SKM-1 treated with dmso at 0.1 percent for 144 hours (cell line): ENCODE data around the gene FSTL4.

Experiments
- DNase-seq: peaks from one replicate; lab custom pipeline; 2025; ENCODE audit not compliant: unreplicated experiment; lab: John Stamatoyannopoulos, UW

FSTL4 gene

DNA sequence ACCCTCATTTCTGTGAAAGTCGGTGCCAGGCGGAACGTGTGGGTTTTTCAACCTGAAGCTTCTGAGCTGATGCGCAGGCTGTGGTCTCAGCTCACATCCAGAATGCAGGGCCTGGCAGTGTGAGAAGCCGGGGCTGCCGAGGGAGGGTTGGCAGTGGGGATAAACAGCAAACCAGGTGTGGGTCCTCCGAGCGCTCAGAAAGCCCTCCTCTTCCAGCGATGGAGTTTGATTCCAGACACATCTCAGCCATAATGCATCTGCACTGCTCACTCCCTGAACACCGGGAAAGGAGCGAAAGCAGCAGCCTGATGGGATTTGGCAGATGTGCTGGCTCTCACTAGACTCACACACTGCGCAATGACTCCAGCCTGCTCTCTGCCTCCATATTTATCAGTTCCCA, 280.4 kb downstream of the FSTL4 start:
- DNase-seq = no peak

DNA sequence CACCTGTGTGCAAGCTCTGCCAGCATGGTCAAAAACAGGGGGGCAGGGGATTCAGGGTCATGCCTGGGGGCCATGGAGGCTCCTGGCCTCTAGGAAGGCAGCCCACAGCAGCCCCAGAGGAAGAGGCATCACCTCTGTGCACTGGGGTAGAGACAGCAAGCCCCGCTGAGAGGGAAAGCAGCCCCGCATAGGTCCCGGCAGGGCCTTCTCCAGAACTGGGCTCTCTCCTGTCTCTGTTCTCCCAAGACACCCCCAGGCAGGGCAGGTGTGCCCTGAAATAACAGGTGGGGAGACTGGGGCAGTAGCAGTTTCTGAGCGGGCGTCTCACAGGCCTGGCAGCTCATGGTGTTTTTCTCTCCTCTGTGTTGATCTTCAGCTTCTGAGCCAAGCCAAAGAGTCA, 281.4 kb downstream of the FSTL4 start:
- no peak for DNase-seq

DNA sequence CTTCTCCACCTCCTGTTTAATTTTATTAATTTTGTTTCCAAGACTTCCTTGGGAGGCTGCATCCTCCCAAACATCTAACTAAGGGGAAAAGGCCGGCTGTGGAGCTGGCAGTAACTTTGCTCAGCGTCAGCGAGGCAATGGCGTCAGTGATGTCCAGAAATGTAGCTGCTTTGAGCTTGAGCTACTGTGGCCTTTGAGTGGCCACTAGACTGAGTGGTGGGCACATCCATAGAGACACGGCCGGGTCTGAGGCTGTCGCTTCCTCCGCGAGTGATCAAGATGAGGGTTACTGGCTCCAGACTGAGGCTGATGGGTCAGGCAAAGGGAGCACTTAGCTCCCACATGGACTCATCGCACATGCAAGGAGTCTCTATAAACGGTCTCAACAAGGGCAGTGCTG, 283.5 kb downstream of the FSTL4 start:
- DNase-seq = no peak

DNA sequence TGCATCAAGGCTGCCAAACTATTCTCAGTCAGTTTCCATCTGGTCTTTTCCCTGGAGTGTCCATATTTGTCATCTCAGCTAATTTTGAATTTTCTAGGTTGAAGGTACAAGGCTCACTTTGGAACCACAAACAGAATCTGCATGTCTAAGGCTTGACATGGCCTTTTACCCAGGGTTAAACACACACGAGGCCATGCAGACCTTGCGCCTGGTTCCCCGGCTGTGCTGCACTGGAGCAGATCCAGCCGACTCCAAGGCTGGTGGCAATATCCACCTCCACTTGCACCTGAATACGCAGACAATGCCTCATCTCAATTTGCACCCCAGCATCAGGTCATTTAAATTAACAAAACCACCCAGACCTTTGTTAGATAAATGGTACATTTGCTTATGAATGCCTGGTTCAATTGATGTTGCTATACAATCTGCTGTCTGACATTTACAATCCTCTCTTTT, 284.4 kb downstream of the FSTL4 start:
- no peak for DNase-seq

DNA sequence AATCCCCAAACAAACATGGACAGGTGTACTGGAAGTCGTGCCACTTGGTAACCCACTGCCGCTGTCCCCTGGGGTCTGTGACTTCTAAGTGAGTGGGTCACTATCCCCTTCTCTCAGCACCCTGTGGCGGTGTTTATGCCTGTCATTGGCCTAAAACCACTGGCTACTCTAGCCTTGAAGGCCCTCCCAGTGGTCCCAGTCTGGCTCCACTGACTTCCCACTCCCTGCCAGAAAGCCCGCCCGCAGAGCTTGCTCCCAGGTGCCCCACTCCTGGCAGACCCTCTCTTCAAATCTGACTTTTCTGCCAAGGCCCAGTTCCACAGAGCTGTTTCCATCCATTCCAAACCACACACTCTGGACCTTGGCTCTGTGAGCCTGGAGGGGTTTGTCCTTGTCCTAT, 286.0 kb downstream of the FSTL4 start:
- DNase-seq = no peak

DNA sequence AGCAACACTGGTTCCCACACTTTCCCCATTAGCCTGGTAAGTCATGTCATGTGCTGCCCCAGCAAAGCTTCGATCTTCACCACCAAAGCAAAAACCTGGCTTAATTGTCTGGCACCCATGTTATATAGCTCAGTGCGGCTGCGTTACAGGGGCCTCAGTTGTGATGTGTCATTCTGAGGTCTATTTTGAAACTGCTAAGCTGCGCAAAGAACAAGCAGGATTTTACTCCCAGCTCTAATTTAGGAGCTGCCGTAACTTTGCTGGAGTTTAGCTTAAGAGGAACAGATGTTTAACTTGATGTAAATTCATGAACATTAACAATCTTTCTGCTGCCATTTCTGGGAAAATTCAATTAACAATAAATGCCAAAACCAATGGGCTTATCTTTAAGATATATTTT, 286.5 kb downstream of the FSTL4 start:
- DNase-seq = no peak

DNA sequence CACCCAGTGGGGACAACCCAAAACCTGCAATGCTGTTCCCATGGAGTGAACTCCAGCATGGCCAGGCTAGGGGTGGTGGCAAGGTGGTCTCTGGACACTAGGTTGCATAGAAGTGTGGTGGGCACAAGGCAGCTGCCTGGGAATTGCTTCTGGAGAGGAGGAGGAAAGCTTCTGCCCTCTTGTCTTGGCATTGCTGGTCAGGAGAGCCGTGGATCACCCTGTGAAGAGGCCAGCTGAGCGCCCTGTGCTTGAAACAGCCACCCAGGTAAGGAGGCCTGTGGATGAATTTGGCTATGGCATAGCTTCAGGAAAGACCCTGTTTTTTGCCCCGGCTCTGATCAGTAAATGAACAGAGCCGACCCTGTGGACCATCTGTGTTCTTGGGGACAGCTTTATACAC, 287.4 kb downstream of the FSTL4 start:
- no peak for DNase-seq

DNA sequence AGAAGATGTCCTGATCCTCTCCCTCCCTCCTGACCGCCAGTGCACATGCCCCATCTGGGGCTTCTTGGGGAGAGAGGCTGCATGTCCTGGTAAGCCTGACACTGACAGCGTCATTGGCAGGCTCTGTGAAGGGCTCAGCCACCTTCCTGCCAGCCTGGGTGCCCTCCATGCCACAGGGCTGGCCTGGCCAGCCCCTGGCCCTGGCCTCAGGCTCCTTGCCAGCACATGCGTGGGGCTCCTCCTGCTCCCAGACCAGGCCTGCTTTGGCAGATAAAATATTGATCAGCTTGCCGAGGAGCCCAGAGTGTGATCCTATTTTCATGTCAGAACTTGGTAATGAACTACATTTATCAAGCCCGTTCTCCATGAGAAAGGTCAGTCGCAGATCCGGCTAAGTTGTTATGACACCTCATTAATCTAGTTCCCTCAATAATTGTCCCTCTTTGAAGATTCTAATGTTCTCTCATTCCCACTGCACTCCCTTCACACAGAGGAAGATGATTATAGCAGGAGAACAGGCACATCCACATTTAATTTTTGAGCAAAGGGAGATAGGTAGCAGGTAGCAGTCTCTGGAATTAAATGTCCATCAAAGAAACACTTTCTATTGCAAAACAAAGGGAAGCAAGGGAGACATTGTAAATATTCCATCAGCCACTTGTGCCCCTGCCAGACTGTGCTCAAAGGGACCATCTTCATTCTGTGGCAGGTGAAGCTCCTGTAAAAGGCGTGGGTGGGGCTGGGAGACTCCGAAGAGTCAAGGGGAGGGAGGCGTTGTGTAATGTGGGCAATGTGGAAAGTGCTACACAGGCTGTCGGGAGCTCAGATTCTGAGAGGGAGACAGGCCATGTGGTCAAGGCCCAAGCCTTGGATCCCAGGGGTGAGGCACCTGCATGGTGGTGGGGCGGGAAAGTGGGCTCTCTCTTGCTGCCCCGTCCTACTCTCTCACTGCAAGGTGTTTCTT, 288.6 kb downstream of the FSTL4 start:
- DNase-seq = no peak

DNA sequence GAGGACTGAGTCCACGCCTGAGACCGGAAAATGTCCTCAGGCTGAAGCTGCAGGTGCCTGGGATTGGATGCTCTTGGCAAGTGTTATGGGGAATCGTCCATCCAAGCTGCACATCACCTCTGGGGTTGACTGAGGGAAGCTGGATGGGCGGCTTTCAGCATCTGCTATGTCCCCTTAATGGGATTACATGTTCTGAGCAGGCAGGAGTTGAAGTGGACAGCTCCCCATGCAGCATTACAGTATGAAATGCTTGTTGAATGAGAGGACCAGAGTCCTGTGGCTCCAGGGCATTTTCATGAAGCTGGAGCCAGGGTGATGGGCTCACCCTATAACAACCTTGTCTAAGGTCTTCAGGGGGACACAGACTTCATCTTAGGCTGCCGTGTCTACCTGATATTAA, 289.6 kb downstream of the FSTL4 start:
- no peak for DNase-seq

DNA sequence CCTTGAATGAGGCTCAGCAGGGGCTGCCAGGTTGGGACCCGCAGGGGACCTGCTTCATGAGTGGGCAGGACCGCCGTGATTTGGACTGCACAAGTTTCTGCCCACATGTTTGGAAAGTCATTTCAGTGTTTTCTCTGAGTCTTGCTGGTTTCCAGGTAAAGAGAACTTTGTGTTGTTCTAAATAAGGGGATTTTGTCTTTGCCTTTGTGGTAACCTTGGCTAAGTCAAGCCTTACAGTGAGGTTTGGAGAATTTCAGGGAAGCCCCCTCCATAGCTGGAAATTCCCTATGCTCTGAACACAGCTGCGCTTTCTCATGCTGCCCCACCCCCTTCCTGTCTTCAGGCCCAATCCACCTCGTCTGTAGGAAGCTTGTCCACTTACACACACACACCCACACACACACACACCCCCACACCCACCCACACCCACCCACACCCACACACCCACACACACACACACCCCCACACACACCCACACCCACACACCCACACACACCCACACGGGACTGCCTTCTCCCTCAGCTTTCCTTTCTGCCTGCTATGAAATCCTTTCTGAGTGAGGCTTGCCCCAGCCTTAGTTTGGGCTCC, 290.4 kb downstream of the FSTL4 start:
- no peak for DNase-seq

DNA sequence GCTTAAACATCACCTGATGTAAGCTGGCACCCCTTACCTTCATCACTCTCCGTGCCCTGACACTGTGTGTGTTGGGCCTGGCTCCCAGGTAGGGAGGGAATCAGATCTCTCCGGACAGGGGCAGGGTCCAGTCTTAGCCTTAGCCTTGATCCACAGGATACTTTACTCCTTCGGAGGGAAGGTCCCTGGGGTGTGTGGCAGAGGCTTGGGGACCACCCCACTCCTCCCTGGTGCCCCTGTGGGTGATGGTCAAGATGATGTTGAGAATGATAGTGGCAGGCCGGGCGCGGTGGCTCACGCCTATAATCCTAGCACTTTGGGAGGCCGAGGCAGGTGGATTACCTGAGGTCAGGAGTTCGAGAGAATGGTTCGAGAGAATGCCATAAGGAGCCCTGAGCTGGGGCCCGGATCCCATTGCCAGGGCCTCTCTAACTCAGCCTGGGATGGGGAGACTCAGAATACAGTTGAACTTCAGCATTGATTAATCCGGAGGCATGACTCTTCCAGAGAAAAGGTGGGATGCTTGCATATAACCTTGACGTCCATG, 291.0 kb downstream of the FSTL4 start:
- no peak for DNase-seq

DNA sequence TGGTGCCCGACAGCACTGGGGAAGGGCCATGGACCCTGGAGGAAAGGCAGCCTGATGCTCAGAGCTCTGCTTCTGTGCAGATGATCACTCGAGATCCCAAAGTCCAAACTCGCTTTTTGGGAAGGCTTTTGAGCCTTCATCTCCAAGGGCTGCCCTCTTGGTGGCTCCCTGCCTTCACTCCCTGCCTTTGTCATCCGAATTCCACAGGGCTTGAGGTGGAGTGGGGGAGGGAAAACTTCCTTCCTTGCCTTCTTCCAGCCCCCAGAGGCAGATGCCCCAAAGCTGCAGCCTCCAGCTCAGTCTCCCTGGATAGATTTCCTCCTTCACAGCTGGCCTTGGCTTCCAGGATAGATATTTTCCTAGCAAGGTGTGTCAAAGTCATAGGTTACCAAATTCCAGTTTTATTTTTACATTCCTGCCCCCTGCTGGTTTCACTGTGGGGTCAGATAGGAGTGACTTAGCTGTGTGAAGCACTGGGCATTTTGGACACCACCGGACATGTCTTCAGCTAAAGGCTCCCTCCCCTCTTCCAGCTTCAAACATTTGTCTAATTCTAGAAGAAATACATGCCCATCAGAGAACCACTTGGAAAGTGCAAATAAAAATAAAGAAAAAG, 292.3 kb downstream of the FSTL4 start:
- no peak for DNase-seq

DNA sequence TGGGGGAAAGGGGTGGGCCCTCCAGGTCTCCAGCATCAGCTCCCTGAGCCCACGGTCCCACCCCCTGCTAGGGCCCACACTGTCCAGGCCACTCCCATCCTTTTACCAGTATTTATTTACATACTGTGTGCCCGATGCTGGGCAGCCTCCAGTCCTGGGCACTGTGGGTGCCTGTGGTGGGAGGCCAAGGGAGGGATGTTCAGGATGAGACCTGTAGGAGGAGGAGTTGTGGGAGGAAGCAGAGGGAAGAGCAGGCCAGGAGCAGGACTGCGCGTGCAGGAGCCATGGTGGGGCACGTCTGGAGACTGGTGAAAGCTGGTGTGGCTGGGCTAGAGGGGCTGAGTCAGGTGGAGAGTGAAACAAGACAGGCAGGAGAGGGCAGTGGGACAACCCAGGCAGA, 293.1 kb downstream of the FSTL4 start:
- no peak for DNase-seq

DNA sequence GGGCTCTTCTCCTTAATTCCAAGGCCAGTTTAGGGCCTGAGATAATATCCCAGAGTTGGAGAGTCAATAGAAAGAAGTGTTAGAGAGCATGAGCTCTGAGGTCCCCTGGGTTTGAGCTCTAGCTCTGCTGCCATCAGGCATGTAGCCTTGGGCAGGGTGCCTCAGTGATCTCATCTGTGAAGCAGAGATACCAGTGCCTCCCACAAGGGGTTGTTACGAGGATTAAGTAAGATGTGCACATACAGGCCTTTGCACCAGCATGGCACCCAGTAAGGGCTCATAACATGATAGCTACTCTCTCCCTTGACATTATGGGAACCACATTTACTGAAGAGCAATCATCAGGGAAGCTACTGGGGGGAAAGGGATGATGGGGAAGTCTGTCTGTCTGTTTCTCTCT, 294.8 kb downstream of the FSTL4 start:
- no peak for DNase-seq

DNA sequence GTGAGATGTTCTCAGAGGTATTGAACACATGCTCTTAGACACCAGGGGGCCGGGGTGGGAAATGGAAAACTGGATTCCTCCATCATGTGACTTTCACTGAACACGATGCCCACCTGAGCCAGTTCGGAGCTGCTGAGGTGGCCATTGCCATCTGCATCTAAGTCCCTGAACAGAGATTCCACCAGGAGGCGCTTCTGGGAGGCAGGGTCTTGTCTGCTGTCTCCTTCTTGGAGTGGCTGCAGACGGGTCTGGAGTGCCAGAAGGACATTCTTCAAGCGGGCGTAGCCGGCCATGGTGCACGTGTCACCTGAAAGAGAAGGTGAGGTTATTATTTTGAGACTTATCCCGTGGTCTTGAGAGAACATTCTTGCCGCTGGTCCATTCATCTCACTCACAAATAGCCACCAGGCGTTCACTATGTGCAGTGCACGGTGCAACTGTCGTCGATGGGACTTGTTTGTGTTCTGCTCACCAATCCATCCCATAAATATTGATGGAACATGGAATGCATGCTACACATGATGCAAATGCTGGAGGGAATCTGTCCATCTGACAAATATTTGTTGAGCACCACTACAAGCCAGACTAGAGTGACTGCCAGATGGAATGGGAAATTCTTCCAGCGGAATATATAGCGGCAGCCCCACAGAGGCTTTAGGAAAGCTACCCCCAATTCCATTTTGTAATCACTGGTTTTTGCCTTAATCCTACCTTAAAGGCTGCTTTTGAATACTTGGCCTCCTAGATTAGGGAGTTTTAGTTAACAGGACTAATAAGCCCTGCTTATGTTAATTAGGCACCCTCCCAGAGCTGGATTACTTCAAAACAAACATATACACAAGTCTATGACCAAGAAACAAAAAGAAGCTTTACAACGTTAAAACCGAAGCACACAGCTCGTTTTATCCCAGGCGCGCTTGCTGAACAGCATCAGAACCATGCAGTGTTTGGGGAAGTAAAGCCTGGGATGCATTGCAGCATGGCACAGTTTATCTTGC, 295.7 kb downstream of the FSTL4 start:
- DNase-seq = no peak

DNA sequence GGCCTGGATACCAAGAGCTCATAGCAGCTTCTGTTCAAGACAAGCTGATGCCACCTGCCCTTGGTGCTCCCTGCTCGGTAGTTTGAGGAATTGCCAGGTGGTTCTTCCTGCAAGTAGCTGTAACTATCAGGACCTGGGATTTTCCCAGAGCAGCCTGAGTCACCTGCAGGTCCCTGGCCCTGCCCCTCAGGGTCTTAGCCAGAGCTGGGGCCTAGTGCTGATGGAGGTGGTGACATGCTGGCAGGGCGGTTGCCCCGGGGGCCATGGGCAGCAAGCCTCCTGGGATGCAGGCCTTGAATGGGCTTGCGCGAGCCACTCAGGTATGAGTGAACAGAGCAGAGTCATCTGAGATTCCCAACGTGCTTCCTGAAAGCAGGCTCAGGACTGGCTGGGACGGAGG, 298.3 kb downstream of the FSTL4 start:
- no peak for DNase-seq

DNA sequence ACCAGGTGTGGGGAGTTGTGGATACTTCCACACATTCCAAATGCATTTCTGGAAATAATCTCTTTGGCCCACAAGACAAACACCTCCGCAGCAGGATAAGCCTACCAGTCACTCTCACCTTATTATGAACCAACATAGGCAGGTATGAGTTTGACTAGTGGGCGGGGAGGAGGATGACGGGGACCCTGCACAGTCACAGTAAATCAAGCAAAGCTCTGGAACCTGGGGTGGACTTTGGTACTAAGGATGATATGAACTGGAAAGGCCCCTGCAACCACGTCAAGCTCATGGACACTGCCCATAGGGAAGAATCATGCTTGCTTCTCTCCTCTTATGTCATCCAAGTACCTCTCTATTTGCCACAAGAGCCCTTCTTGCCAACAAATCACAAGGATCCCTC, 301.2 kb downstream of the FSTL4 start:
- DNase-seq = no peak

DNA sequence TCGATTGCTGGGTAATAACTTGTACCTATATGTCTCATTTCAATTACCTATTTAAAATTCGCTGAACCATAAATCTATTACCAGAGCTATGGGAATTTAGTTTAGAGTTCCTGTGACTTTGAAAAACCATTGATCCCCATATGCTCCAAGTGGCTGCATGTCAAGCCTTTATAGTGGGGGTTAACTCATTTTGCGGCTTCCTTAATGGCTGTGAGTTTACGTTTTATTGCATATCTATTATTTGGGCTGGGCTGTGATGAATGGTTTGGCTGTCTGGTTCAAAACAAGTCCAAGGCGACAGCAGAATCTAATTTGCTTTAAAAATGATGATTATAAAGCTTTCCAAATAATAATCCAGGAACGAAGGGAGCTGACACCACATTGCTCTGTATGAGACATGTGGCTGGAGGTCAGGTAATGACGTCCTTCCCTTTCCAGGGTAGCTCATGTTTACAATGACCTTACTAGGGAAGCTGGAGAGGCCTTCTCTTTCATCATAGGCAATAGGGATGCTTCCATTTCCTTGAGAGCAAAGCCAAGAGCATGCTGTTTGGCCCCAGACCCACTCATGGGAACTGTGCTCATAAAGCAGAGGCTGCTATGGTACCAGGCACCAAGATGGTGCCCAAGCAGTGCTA, 302.2 kb downstream of the FSTL4 start:
- no peak for DNase-seq

DNA sequence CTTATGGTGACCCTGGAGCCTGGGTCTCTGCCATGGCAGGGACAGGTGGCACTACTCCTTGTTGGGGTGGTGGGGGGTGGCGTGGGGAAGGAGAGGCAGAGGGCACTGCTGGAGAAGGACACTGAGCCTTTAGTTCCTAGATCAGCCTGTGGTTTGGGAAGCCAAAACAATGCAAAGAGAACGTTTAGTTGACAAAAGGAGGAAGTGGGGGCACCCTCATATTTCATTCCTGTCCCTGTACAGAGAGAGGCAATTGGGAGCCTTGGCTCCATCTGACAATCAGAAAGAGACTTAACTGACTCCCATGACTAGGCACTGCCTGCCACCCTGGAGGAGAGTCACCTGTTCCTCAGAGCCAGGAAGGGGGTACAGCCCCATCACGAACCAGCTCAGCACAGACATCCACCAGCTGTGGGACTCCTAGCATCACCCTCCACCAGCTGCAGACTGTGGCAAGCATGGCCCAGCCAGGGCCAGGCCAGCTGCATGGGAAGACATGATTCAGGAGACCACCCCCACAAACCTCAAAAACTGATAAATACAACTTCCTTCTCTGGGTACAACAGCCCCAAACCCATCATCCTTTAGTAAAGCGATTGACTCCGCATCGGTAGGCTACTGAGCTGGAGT, 303.1 kb downstream of the FSTL4 start:
- peak; percentile 3 for DNase-seq

DNA sequence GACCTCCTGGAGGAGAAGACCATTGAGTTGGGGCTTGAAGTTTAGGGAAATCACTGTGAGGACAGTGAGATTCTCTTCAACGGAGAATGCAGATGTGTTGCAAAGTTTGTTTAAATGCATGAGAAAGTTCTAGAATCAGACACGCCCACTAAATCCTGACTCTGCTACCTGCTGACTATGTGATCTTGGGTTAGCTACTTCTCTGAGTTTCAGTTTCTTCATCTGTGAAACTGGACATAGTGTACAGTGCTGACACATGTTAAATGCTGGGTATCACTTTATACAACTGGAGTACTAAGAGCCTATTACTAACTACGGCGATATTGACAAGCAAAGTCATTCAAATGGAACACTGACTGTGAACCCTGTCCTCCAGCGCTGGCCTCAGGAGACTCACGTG, 305.1 kb downstream of the FSTL4 start:
- no peak for DNase-seq
